G401.6 (cell line): ENCODE results near the gene ME2.
"Not testable (repeated sequence)": the region's sequence is repeated elsewhere in the genome, so short reads cannot be mapped to it uniquely, and the experiment has no call there.

ENCODE experiments used
- FAIRE-seq: peaks from 2 replicates; lab custom pipeline; 2012; peaks lifted over from hg19 to GRCh38; lab: Jason Lieb, UNC

ME2 gene

GRCh38 chr18:50862401-50862800 is 16.5 kb upstream of the ME2 start:
- no peak for FAIRE-seq

DNA sequence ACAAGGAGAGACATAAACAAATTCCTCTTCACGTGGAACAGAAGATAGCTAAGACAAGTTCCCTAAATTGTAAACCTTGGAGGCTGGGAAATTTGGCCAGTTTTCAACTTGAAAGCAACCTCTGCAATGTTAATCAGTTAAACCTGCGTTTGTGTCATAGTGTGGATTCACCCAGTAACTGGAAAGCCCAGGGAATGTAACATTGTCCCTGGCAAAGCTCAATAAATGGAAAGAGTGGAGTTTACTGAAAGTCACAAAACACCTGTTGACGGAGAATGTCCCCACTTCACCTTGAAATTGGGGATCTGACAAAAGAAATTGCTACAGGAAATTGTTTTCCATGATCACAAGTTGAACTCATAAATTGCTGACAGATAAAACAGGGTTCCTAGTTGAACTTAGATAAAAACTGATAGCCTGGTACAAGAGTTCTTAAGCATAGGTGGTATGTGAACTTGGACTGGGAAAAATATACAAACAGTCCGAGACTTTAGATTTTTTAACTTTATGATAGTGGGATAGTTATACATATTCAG is 15.0 kb upstream of the ME2 start:
- no peak for FAIRE-seq

DNA sequence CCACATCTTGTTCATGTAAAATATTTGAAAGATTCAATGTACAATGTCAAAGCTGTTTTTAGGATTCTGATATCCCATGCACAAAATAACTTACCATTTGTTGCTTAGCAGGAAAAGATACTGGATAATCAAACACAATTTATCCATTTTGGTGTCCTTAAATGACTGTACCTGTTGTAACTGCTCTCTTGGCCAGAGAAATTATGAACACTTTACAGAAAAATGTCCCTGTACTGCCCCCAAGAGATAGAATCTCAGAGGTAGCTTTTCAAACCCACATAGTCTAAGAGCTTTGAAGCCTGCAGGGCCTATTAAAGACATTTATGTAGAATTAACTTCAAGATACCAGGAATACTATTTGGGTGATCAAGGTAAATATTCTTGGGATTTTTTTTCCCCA is 12.2 kb upstream of the ME2 start:
- FAIRE-seq = no peak

DNA sequence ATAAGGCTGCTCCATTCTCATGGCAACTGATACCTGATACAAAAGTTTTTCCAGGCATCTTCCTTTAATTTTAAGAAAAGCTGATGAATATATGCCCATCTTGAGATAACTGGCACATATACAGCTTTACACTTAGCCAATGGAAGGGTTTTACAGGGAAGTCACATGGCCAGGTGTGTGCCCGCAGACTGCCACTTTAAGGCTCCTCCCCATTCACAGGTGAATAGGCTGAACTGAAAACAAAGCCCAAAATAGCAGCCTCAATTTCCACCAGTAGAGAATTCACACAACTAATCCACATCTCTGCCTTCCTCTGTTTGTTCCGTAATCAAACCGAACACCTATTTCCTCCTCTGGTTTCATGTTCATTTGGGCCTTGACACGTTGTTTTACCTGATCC is 9.8 kb upstream of the ME2 start:
- FAIRE-seq = no peak

DNA sequence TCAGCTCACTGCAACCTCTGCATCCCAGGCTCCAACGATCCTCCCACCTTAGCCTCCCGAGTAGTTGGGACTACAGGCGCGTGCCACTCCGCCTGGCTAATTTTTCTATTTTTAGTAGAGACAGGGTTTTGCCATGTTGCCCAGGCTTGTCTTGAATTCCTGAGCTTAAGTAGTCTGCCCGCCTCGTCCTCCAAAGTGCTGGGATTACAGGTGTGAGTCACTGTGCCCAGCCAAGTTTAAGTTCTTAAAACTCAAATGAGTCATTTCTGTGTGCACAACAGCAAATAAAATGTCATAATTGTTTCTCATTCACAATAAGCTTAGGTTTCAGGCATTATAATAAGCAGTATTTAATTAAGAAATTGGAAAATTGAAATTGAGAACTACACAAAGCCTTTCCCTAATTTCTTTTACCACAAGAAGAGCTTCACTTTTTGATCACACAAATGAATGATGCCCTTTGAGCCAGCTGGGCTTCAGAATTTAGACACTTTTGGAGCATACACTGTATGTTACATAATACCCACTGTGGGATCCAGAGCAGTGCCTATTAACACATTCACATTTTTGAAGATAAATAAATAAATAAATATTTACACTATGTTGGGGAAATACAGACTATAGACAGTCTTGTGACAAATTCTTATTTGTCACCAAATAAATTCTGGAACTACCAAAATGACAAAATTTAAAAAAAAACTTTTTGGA is 8.6 kb upstream of the ME2 start:
- peak; percentile 11 for FAIRE-seq

- no peak for FAIRE-seq
Observed at GRCh38 chr18:50871846-50872245, 7.1 kb upstream of the ME2 start.

- FAIRE-seq = no peak
Observed at GRCh38 chr18:50875966-50876536, 2.9 kb upstream of the ME2 start.

DNA sequence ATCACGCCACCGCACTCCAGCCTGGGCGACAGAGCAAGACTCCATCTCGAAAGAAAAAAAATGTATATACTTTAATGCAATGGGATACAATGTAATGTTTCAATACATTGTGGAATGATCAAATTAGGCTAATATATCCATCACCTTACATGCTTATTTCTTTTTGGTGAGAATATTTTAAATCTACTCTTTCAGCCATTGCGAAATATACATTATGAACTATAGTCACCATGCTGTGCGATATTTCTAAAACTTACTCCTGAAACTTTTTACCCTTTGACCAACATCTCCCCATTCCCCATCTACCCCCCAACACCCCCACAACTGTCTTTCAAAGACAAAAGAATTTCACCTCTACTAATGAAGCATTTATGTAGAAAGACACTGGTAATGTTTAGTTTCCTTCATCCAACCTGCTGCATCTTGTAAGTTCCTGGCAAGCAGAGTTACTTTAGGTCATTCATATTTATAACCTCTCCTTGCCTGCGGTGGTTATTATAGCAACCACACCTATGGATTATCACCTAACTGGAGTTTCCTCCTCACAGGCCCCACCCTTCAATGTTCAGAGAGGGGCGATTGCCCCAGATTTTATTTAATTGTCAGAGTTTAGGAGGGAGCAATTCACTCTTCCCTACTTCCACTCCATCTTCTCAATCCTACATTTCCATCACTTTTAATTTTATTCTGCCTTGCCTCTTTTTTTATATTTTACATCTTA is 1.2 kb upstream of the ME2 start:
- no peak for FAIRE-seq

- FAIRE-seq = no peak
Observed at GRCh38 chr18:50879302-50880118, 592 bp downstream of the ME2 start.

GRCh38 chr18:50880119-50880465 is 1.2 kb downstream of the ME2 start:
- FAIRE-seq = no peak

- not testable (repeated sequence) for FAIRE-seq
Observed at GRCh38 chr18:50880944-50881343, 2.0 kb downstream of the ME2 start.

- no peak for FAIRE-seq
Observed at GRCh38 chr18:50886929-50887328, 8.0 kb downstream of the ME2 start.

- no peak for FAIRE-seq
Observed at GRCh38 chr18:50895350-50896045, 16.6 kb downstream of the ME2 start.

GRCh38 chr18:50896093-50896492 is 17.2 kb downstream of the ME2 start:
- FAIRE-seq = no peak

- no peak for FAIRE-seq
Observed at GRCh38 chr18:50898919-50899318, 20.0 kb downstream of the ME2 start.

DNA sequence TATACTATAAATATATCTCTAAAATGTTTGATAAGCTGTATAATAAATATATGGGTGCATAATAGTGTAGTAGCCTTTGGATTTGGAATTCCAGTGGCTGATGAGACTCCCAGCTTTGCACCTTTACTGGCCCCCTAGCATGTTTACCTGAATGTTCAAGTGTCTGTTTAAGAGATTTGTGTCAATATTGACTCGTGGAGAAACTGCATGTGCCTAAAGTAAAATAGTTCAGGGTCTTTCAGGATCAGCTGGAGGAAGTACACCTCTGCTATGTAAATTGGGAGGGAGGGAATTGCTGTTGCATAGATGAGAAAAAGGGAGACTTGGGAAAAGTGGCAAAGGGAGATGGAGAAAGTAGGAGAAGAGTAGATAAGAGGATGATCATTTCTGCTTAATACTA is 23.9 kb downstream of the ME2 start:
- no peak for FAIRE-seq

GRCh38 chr18:50906843-50907242 is 27.9 kb downstream of the ME2 start:
- FAIRE-seq = no peak

DNA sequence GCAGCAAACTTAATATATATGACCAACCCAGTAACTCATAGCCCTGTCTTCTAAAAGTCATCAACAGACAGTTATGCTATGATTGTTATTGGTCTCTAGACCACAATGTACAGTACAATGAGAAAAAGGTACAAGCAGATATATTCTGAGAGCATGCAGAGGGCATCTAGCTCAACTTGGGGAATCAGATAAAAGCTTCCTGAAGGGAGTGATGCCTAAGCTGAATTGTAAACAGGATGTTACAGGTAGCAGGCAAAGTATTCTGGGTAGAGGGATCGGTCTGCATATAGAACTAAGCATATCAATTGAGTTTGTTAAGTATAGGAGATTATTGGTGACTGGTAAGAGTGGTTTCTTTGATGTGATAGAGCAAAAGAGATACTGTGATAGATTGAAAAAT is 30.3 kb downstream of the ME2 start:
- no peak for FAIRE-seq

GRCh38 chr18:50911006-50911405 is 32.1 kb downstream of the ME2 start:
- FAIRE-seq = no peak

GRCh38 chr18:50917021-50917420 is 38.1 kb downstream of the ME2 start:
- peak; percentile 34 for FAIRE-seq

DNA sequence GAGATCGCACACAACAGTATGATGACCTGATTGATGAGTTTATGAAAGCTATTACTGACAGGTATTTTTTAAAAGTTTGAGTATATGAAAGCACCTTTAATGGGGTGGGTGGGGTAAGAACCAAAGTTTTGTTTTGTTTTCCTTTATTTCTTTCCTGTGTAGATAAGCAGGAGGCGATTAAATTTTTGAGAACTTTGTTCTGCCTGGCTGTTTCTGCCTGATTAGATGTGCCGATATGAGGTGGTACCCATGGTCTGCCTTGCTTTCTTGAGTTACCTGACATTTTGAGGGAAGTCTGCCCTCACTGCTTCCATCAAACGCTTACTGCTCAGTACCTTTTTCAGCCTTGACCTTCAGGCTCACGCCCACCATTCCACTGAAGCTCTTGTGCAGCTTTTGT is 39.2 kb downstream of the ME2 start:
- no peak for FAIRE-seq

DNA sequence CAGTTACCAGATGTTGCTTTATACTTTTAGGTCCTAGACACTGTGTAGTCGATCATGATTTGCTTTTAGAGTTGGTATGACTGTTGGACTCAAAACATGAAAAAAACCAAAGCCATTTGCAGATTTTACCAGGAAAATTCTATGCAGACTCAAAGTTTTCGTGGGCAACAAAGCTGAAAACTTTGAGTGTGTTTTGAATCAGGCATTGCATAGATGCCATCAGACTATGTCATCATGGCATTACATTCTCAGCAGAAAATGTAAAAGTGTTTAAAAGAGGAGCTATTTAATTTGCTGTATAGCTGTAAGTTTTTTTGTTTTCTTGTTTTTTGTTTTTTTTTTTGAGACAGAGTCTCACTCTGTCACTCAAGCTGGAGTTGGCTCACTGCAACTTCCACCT is 45.5 kb downstream of the ME2 start:
- no peak for FAIRE-seq
